Measurements from ENCODE around the gene CYB561D1.

CYB561D1 gene

GRCh38 chr1:109482242-109482641, 11.7 kb upstream of the CYB561D1 start:
- no peak for DNase-seq

- DNase-seq: peak; percentile 52
Observed at GRCh38 chr1:109482791-109483671, 10.9 kb upstream of the CYB561D1 start.

- DNase-seq: peak; percentile 98
Observed at GRCh38 chr1:109483672-109484518, 10.0 kb upstream of the CYB561D1 start, which contains the start of gene ATXN7L2. ATXN7L2 (plus strand) TSS chr1:109483905; CDS start chr1:109483954, 49 bp downstream.

- DNase-seq: no peak
Observed at GRCh38 chr1:109484519-109484975, 9.3 kb upstream of the CYB561D1 start.

- DNase-seq: no peak
Observed at GRCh38 chr1:109485001-109485400, 8.9 kb upstream of the CYB561D1 start.

- DNase-seq: no peak
Observed at GRCh38 chr1:109487261-109487660, 6.6 kb upstream of the CYB561D1 start.

- no peak for DNase-seq
Observed at GRCh38 chr1:109488201-109488600, 5.7 kb upstream of the CYB561D1 start.

GRCh38 chr1:109488696-109489095, 5.2 kb upstream of the CYB561D1 start:
- no peak for DNase-seq

GRCh38 chr1:109490029-109490933, 3.6 kb upstream of the CYB561D1 start:
- DNase-seq: peak; percentile 72

- DNase-seq: no peak
Observed at GRCh38 chr1:109490934-109491302, 3.0 kb upstream of the CYB561D1 start.

GRCh38 chr1:109491372-109491771, 2.5 kb upstream of the CYB561D1 start:
- DNase-seq: no peak

- DNase-seq: no peak
Observed at GRCh38 chr1:109492779-109493178, 1.1 kb upstream of the CYB561D1 start.

- no peak for DNase-seq
Observed at GRCh38 chr1:109493227-109493626, 667 bp upstream of the CYB561D1 start.

GRCh38 chr1:109495738-109496137, 1.8 kb downstream of the CYB561D1 start:
- DNase-seq: no peak

- DNase-seq: no peak
Observed at GRCh38 chr1:109497449-109498160, 3.7 kb downstream of the CYB561D1 start.

- peak; percentile 70 for DNase-seq
Observed at GRCh38 chr1:109498161-109498801, 4.4 kb downstream of the CYB561D1 start.

GRCh38 chr1:109499081-109499480, 5.2 kb downstream of the CYB561D1 start:
- no peak for DNase-seq

- no peak for DNase-seq
Observed at GRCh38 chr1:109499661-109500536, 6.0 kb downstream of the CYB561D1 start.

- DNase-seq: no peak
Observed at GRCh38 chr1:109500941-109501381, 7.1 kb downstream of the CYB561D1 start.
